H9 (cell line): ENCODE measurements around the gene ANKRD55. TPM values are rescaled to one million over a fixed set of nuclear protein-coding genes. Genes with fewer than 3 reads are reported as not detected.

Experiments used
- DNase-seq: peaks from one replicate; pipeline ENCODE4 v3.0.0-alpha.2; 2017
- H2AFZ ChIP-seq: one replicate; pipeline ENCODE4 v1.6.1; 2013; ENCODE audit warnings: mild to moderate bottlenecking, low read length, control low read depth, moderate library complexity
- H2AK5ac ChIP-seq: 2 replicates; pipeline ENCODE4 v1.6.1; 2013; ENCODE audit warnings: low read length, control low read depth, mixed read lengths; ENCODE audit not compliant: insufficient read length
- H2BK120ac ChIP-seq: one replicate; pipeline ENCODE4 v1.6.1; 2013; ENCODE audit warnings: low read depth, mild to moderate bottlenecking, low read length, control low read depth, inconsistent platforms; ENCODE audit not compliant: poor library complexity, severe bottlenecking
- H2BK12ac ChIP-seq: 2 replicates; pipeline ENCODE4 v1.6.1; 2013; ENCODE audit warnings: low read length, control low read depth, mixed read lengths, low read depth; ENCODE audit not compliant: insufficient read length
- H2BK15ac ChIP-seq: 2 replicates; pipeline ENCODE4 v1.6.1; 2013; ENCODE audit warnings: low read depth, low read length, control low read depth
- H2BK20ac ChIP-seq: one replicate; pipeline ENCODE4 v1.6.1; 2013; ENCODE audit warnings: low read depth, mild to moderate bottlenecking, low read length, control low read depth, inconsistent platforms; ENCODE audit not compliant: poor library complexity, severe bottlenecking
- H2BK5ac ChIP-seq: 2 replicates; pipeline ENCODE4 v1.6.1; 2013; ENCODE audit warnings: low read length, control low read depth, mixed read lengths; ENCODE audit not compliant: insufficient read length
- H3K14ac ChIP-seq: 2 replicates; pipeline ENCODE4 v1.6.1; 2013; ENCODE audit warnings: low read length, control low read depth; ENCODE audit not compliant: insufficient read depth
- H3K18ac ChIP-seq: 2 replicates; pipeline ENCODE4 v1.6.1; 2013; ENCODE audit warnings: low read depth, mild to moderate bottlenecking, mixed read lengths, low read length, control low read depth; ENCODE audit not compliant: insufficient read length
- H3K23ac ChIP-seq: 2 replicates; pipeline ENCODE4 v1.6.1; 2013; ENCODE audit warnings: low read length, control low read depth, mixed read lengths, low read depth; ENCODE audit not compliant: insufficient read length
- H3K23me2 ChIP-seq: 2 replicates; pipeline ENCODE4 v1.6.1; 2013; ENCODE audit warnings: low read depth, mild to moderate bottlenecking, mixed read lengths, low read length, control low read depth; ENCODE audit not compliant: insufficient read length, poor library complexity, severe bottlenecking
- H3K27ac ChIP-seq: 2 replicates; pipeline ENCODE4 v1.5.1; 2013; ENCODE audit warnings: low read length, control low read depth, mixed read lengths, low read depth; ENCODE audit not compliant: insufficient read length
- H3K27me3 ChIP-seq: 2 replicates; pipeline ENCODE4 v1.6.1; 2013; ENCODE audit warnings: low read length, control low read depth, inconsistent platforms; ENCODE audit not compliant: insufficient read depth
- H3K4ac ChIP-seq: 2 replicates; pipeline ENCODE4 v1.6.1; 2013; ENCODE audit warnings: low read depth, mild to moderate bottlenecking, control low read depth, inconsistent platforms, low read length, moderate library complexity
- H3K4me1 ChIP-seq: 2 replicates; pipeline ENCODE4 v1.6.1; 2013; ENCODE audit warnings: low read length, control low read depth, inconsistent platforms; ENCODE audit not compliant: insufficient read depth
- H3K4me2 ChIP-seq: 2 replicates; pipeline ENCODE4 v1.6.1; 2013; ENCODE audit warnings: low read length, control low read depth, mixed read lengths; ENCODE audit not compliant: insufficient read length, insufficient read depth
- H3K56ac ChIP-seq: 2 replicates; pipeline ENCODE4 v1.6.1; 2013; ENCODE audit warnings: low read depth, mild to moderate bottlenecking, mixed read lengths, low read length, control low read depth; ENCODE audit not compliant: insufficient read length
- H3K79me1 ChIP-seq: 2 replicates; pipeline ENCODE4 v1.6.1; 2013; ENCODE audit warnings: low read depth, mild to moderate bottlenecking, moderate library complexity, low read length, control low read depth, inconsistent platforms; ENCODE audit not compliant: insufficient read depth, poor library complexity, severe bottlenecking
- H3K79me2 ChIP-seq: 2 replicates; pipeline ENCODE4 v1.6.1; 2013; ENCODE audit warnings: low read length, control low read depth, inconsistent platforms; ENCODE audit not compliant: insufficient read depth
- H3K9ac ChIP-seq: 2 replicates; pipeline ENCODE4 v1.6.1; 2013; ENCODE audit warnings: low read length, control low read depth, mixed read lengths; ENCODE audit not compliant: insufficient read length; ENCODE audit errors: extremely low read depth
- H3K9me3 ChIP-seq: one replicate; pipeline ENCODE4 v1.6.1; 2013; ENCODE audit warnings: low read depth, low read length, inconsistent platforms; ENCODE audit not compliant: control insufficient read depth
- H3T11ph ChIP-seq: one replicate; pipeline ENCODE4 v1.6.1; 2013; ENCODE audit warnings: mild to moderate bottlenecking, low read length, control low read depth, inconsistent platforms
- H4K20me1 ChIP-seq: one replicate; pipeline ENCODE4 v1.6.1; 2013; ENCODE audit not compliant: control insufficient read depth, insufficient read length, insufficient read depth
- H4K5ac ChIP-seq: 2 replicates; pipeline ENCODE4 v1.6.1; 2013; ENCODE audit warnings: low read depth, mild to moderate bottlenecking, mixed read lengths, low read length, control low read depth; ENCODE audit not compliant: insufficient read length
- H4K8ac ChIP-seq: replicated peaks from 2 replicates; pipeline ENCODE4 v1.6.1; 2013; ENCODE audit warnings: low read length, control low read depth, mixed read lengths, low read depth; ENCODE audit not compliant: insufficient read length
- H4K91ac ChIP-seq: 2 replicates; pipeline ENCODE4 v1.6.1; 2013; ENCODE audit warnings: low read depth, mild to moderate bottlenecking, moderate library complexity, mixed read lengths, low read length, control low read depth; ENCODE audit not compliant: insufficient read length
- H3K27ac Mint-ChIP-seq, 3 experiments: 2 replicates in 2 of 3; 3 replicates in 1 of 3; pipeline ENCODE4 v1.8.0; 2020 to 2021; ENCODE audit warnings: mixed read lengths in 3 of 3, mild to moderate bottlenecking in 1 of 3, moderate library complexity in 1 of 3
- H3K27me3 Mint-ChIP-seq: 2 replicates; pipeline ENCODE4 v1.8.0; 2021; ENCODE audit warnings: low read depth, mild to moderate bottlenecking, moderate library complexity, mixed read lengths
- H3K36me3 Mint-ChIP-seq, 3 experiments: 2 replicates in 2 of 3; 3 replicates in 1 of 3; pipeline ENCODE4 v1.8.0; 2020 to 2021; ENCODE audit warnings: low read depth in 3 of 3, mixed read lengths in 3 of 3; ENCODE audit not compliant: insufficient read depth in 1 of 3
- H3K4me1 Mint-ChIP-seq, 2 experiments: 2 replicates each; pipeline ENCODE4 v1.8.0; 2020; ENCODE audit warnings: mixed read lengths in 2 of 2
- H3K4me3 Mint-ChIP-seq, 2 experiments: 2 replicates in 1 of 2; 3 replicates in 1 of 2; pipeline ENCODE4 v1.8.0; 2020 to 2021; ENCODE audit warnings: mild to moderate bottlenecking in 2 of 2, mixed read lengths in 2 of 2, moderate library complexity in 1 of 2
- H3K9me3 Mint-ChIP-seq, 2 experiments: 2 replicates in 1 of 2; 3 replicates in 1 of 2; pipeline ENCODE4 v1.8.0; 2020; ENCODE audit warnings: mild to moderate bottlenecking in 2 of 2, mixed read lengths in 2 of 2, moderate library complexity in 1 of 2
- CTCF ChIP-seq: fragments of 200-600 bp; sonication (generic); conservative IDR thresholded peaks from 3 replicates; pipeline ENCODE4 v1.8.0; 2021; ENCODE audit warnings: antibody characterized with exemption, mild to moderate bottlenecking
- WGBS: extraction: QIAGEN DNeasy Blood & Tissue Kit; methylation state at CpG from one replicate; pipeline ENCODE4 v1.1.7; 2013; ENCODE audit warnings: missing lambda C conversion rate, low lambda C conversion rate, mixed read lengths; ENCODE audit not compliant: insufficient read length; ENCODE audit errors: extremely low coverage; 5-methylcytosine and 5-hydroxymethylcytosine counted together
- total RNA-seq: library from RNA; stranded (reverse); gene quantifications from 2 replicates; pipeline ENCODE4 v1.2.1, GENCODE V29; 2021

ANKRD55 gene
- total RNA-seq, 1 experiment from 2014 or later, result not detected

GRCh38 chr5:56232538-56232937 lies 592 bp downstream of the ANKRD55 start:
- Mint-ChIP-seq H3K36me3 (no peaks in the 10 kb centered on the region; a peak in 1 of 7 replicates), H3K27me3 (peaks cover 1% of the 10 kb centered on the region; the same call in 1 of the 2 replicates), H3K4me3 (no peak overlapping the region), H3K27ac (no peak overlapping the region), H3K9me3 (no peaks in the 10 kb centered on the region), H3K4me1 (peaks cover 19 to 23% of the 10 kb centered on the region in 2 experiments)
- Histone ChIP-seq H4K91ac (no peak overlapping the region), H3K9ac (no peak overlapping the region), H2BK20ac (no peak overlapping the region), H4K8ac (no peak overlapping the region), H2AK5ac (no peak overlapping the region), H3K14ac (no peak overlapping the region), H2BK120ac (no peak overlapping the region), H2BK5ac (no peak overlapping the region), H3K23me2 (no peaks in the 10 kb centered on the region), H3K18ac (no peak overlapping the region), H3K4me1 (peaks cover 4% of the 10 kb centered on the region; the same call in 1 of the 2 replicates), H3K79me2 (no peaks in the 10 kb centered on the region), H3K79me1 (no peaks in the 10 kb centered on the region), H3K27me3 (no peaks in the 10 kb centered on the region), H3K9me3 (no peaks in the 10 kb centered on the region), H3K23ac (no peak overlapping the region), H3K56ac (no peak overlapping the region), H2BK15ac (no peak overlapping the region), H4K5ac (no peak overlapping the region), H3K4ac (no peak overlapping the region), H2AFZ (no peak overlapping the region), H2BK12ac (no peak overlapping the region), H3K27ac (no peak overlapping the region), H4K20me1 (no peaks in the 10 kb centered on the region), H3K4me2 (no peak overlapping the region), H3T11ph (no peak overlapping the region)
- WGBS, result no CpG with 5 or more reads among the region's 1 CpG
- DNase-seq, result no peak
- no peak for TF ChIP-seq CTCF
